ENCODE measurements around the gene TANC1. TPM values are rescaled to one million over a fixed set of nuclear protein-coding genes. Genes with fewer than 3 reads are reported as not detected.

Gene TANC1
- total RNA-seq, 1 experiment from 2014 or later: 2.5 TPM

DNA sequence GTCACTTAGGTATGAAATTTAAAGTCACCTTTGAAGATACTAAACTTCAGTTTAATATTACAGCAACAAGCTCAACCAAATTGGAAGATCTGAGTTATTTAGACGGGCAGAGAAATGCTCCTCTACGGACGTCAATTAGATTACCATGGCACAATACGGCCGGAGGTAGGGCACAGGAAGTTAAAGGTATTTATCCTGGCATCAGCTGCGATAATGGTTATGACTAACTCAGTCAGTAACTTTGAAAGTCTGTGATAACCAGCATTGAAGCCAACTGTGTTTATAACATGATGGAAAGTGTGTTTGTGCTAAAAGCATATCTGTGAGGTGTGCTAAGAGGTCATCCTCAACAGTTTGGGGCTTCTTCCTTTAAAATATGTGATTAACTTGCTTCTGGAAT, 200.7 kb downstream of the TANC1 start:
- H2AFZ ChIP-seq (ENCODE audit: low read length): no peak overlapping the region
- H2BK15ac ChIP-seq (ENCODE audit: low read depth, low read length): no peak overlapping the region
- TF ChIP-seq, protein P1, sequence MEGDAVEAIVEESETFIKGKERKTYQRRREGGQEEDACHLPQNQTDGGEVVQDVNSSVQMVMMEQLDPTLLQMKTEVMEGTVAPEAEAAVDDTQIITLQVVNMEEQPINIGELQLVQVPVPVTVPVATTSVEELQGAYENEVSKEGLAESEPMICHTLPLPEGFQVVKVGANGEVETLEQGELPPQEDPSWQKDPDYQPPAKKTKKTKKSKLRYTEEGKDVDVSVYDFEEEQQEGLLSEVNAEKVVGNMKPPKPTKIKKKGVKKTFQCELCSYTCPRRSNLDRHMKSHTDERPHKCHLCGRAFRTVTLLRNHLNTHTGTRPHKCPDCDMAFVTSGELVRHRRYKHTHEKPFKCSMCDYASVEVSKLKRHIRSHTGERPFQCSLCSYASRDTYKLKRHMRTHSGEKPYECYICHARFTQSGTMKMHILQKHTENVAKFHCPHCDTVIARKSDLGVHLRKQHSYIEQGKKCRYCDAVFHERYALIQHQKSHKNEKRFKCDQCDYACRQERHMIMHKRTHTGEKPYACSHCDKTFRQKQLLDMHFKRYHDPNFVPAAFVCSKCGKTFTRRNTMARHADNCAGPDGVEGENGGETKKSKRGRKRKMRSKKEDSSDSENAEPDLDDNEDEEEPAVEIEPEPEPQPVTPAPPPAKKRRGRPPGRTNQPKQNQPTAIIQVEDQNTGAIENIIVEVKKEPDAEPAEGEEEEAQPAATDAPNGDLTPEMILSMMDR (conservative IDR thresholded peaks at IDR 0.05): no peak
- Mint-ChIP-seq H3K4me1 (no peaks in the 10 kb centered on the region), H3K4me3 (no peak overlapping the region), H3K9me3 (no peaks in the 10 kb centered on the region; a peak in 1 of 5 replicates), H3K27me3 (ENCODE audit: low read depth) (no peaks in the 10 kb centered on the region), H3K27ac (no peak overlapping the region), H3K36me3 (ENCODE audit: insufficient read depth in 1 of 3, low read depth in 3 of 3) (peaks cover 0 to 5% (median 0%) of the 10 kb centered on the region in 3 experiments; a peak in 2 of 7 replicates)
- no peaks in the 10 kb centered on the region for H3K23me2 ChIP-seq (ENCODE audit: insufficient read length, low read depth, low read length, poor library complexity, severe bottlenecking)
- no CpG with 5 or more reads among the region's 6 CpGs for WGBS (ENCODE audit: extremely low coverage, insufficient read length, low lambda C conversion rate)
- no peaks in the 10 kb centered on the region for H3K9me3 ChIP-seq (ENCODE audit: control insufficient read depth, low read depth, low read length)
- H3K4ac ChIP-seq (ENCODE audit: low read depth, low read length): no peak overlapping the region
- no peak overlapping the region for H4K5ac ChIP-seq (ENCODE audit: insufficient read length, low read depth, low read length)
- H3K4me1 ChIP-seq (ENCODE audit: insufficient read depth, low read length): no peaks in the 10 kb centered on the region
- no peaks in the 10 kb centered on the region for H3K79me2 ChIP-seq (ENCODE audit: insufficient read depth, low read length)
- no peak overlapping the region for H3K56ac ChIP-seq (ENCODE audit: insufficient read length, low read depth, low read length)
- no peak overlapping the region for H3K23ac ChIP-seq (ENCODE audit: insufficient read length, low read depth, low read length)
- no peak overlapping the region for H2BK120ac ChIP-seq (ENCODE audit: low read depth, low read length, poor library complexity, severe bottlenecking)
- H4K91ac ChIP-seq (ENCODE audit: insufficient read length, low read depth, low read length): no peak overlapping the region
- no peaks in the 10 kb centered on the region for H3K27me3 ChIP-seq (ENCODE audit: insufficient read depth, low read length)
- no peak for DNase-seq
- H2AK5ac ChIP-seq (ENCODE audit: insufficient read length, low read length): no peak overlapping the region
- H3K27ac ChIP-seq (ENCODE audit: insufficient read length, low read depth, low read length): no peak overlapping the region
- no peak overlapping the region for H2BK20ac ChIP-seq (ENCODE audit: low read depth, low read length, poor library complexity, severe bottlenecking)
- H3K9ac ChIP-seq (ENCODE audit: extremely low read depth, insufficient read length, low read length): no peak overlapping the region
- H3K14ac ChIP-seq (ENCODE audit: insufficient read depth, low read length): no peak overlapping the region
- no peaks in the 10 kb centered on the region for H4K20me1 ChIP-seq (ENCODE audit: control insufficient read depth, insufficient read depth, insufficient read length)
- H3T11ph ChIP-seq (ENCODE audit: low read length): no peak overlapping the region
- no peak overlapping the region for H4K8ac ChIP-seq (replicated peaks; ENCODE audit: insufficient read length, low read depth, low read length)
- H3K4me2 ChIP-seq (ENCODE audit: insufficient read depth, insufficient read length, low read length): no peak overlapping the region
- H2BK5ac ChIP-seq (ENCODE audit: insufficient read length, low read length): no peak overlapping the region
- no peak overlapping the region for H3K18ac ChIP-seq (ENCODE audit: insufficient read length, low read depth, low read length)
- H3K79me1 ChIP-seq (ENCODE audit: insufficient read depth, low read depth, low read length, poor library complexity, severe bottlenecking): no peaks in the 10 kb centered on the region
- no peak overlapping the region for H2BK12ac ChIP-seq (ENCODE audit: insufficient read length, low read depth, low read length)
